ENCODE data around the gene ESAM. TPM values are rescaled to one million over a fixed set of nuclear protein-coding genes. Genes with fewer than 3 reads are reported as not detected.

The ESAM gene
- polyA plus RNA-seq, 2 donors, result 16.8 to 34.1 TPM

DNA sequence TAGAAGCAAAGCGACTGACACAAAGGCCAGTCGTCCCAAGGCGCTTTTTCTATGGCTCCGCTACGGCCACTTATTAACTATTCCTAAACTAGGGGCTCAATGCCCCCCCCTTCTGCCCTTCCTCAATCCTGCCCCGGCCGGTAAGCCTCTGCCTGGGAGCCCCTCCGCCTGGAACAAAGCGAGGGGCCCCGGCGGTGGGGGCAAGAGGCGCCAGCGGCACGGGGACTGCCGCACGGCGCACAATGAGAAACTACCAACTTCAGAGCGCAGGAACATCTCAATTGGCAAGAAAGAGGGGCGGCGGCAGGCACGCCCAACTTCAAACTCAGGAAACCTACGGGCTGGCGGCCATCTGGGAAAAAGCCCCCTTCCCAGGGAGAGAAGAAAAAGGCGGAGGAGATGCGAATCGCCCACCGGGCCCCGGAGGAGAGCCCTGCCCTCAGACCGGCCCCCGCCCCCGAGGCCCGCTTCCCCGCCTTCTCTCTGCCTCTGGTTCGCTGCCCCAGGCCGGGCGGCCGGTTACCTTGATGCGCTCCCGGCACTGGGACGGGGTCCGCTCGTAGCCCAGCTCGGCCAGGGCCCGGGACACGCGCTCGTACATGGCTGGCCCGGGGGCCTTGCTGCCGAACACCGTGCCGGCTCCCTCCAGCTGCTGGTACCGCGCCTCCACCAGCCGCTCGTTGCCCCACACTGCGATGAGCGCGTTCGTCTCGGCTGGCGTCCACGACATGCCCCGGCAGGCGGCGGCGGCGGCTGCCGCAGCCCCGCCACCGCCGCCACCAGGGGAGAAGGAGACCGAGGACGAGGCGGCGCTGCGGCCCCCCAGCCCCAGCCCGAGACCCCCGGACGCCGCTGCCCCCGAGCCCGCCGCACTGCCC lies 37.5 kb upstream of the ESAM start:
- Histone ChIP-seq H3K27ac (ENCODE audit: low read depth in 2 of 2, low read length in 1 of 2) (peak overlapping the region; percentile 98), H3K4me3 (ENCODE audit: low read depth in 1 of 2, low read length in 2 of 2) (peak overlapping the region; percentile 77 to 99), H3K4me1 (ENCODE audit: control insufficient read depth in 2 of 2, insufficient read depth in 2 of 2, low read length in 1 of 2) (no peaks in the 10 kb centered on the region), H3K9me3 (ENCODE audit: control insufficient read depth in 2 of 2, insufficient read depth in 1 of 2, low read depth in 1 of 2, low read length in 1 of 2) (no peaks in the 10 kb centered on the region), H3K36me3 (ENCODE audit: control insufficient read depth in 2 of 2, insufficient read depth in 2 of 2, low read length in 1 of 2) (no peaks in the 10 kb centered on the region), H3K27me3 (ENCODE audit: control insufficient read depth in 1 of 2, insufficient read depth in 2 of 2, low read length in 2 of 2) (no peaks in the 10 kb centered on the region)
- 1% methylated on average over 64 to 83 of the region's 83 CpGs for WGBS, 2 donors

DNA sequence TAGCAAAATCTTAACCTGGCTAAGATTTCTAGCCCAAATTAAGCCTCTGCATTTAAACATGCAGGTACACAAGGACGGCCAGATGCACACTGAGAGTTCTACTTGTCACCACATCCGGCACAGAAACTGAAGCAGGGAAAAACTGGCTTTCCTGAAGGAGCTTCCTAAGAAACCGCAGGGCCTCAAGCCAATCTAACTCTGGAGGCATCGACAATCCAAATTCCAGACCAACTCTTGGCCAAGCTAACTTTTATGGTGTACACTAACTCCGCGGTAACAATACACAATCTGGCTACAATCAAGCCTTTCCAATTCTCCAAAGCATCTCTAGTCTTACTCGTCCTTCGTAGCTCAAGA lies 36.9 kb upstream of the ESAM start:
- peak overlapping the region; percentile 77 to 99 for H3K4me3 ChIP-seq (ENCODE audit: low read depth in 1 of 2, low read length in 2 of 2)
- WGBS, 2 donors, result 1 to 4% methylated on average over 8 of the region's 8 CpGs
- H3K27ac ChIP-seq (ENCODE audit: low read depth in 2 of 2, low read length in 1 of 2), result peak overlapping the region; percentile 98
- no peaks in the 10 kb centered on the region for H3K4me1 ChIP-seq (ENCODE audit: control insufficient read depth in 2 of 2, insufficient read depth in 2 of 2, low read length in 1 of 2)
- no peaks in the 10 kb centered on the region for H3K9me3 ChIP-seq (ENCODE audit: control insufficient read depth in 2 of 2, insufficient read depth in 1 of 2, low read depth in 1 of 2, low read length in 1 of 2)
- H3K27me3 ChIP-seq (ENCODE audit: control insufficient read depth in 1 of 2, insufficient read depth in 2 of 2, low read length in 2 of 2), result no peaks in the 10 kb centered on the region
- H3K36me3 ChIP-seq (ENCODE audit: control insufficient read depth in 2 of 2, insufficient read depth in 2 of 2, low read length in 1 of 2), result no peaks in the 10 kb centered on the region

DNA sequence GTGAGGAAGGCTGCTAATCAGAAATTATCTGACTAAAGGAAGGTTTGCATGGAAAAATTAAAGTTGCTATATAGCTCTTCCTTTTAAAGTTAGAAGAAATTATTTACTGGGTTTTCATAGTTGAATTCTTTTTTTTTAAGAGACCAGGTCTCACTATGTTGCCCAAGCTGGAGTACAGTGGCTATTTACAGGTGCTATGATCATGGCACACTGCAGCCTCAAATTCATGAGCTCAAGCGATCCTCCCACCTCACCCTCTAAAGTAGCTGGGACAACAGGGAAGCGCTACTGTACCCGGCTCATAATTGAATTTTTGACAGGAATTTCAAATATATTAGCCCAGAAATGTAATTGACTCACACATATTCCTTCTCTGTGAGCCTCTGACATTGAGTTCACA lies 34.2 kb upstream of the ESAM start:
- H3K4me1 ChIP-seq (ENCODE audit: control insufficient read depth in 2 of 2, insufficient read depth in 2 of 2, low read length in 1 of 2), result peaks cover 0 to under 1% of the 10 kb centered on the region in 2 donors
- H3K27me3 ChIP-seq (ENCODE audit: control insufficient read depth in 1 of 2, insufficient read depth in 2 of 2, low read length in 2 of 2), result no peaks in the 10 kb centered on the region
- no peak overlapping the region for H3K27ac ChIP-seq (ENCODE audit: low read depth in 2 of 2, low read length in 1 of 2)
- H3K9me3 ChIP-seq (ENCODE audit: control insufficient read depth in 2 of 2, insufficient read depth in 1 of 2, low read depth in 1 of 2, low read length in 1 of 2), result no peaks in the 10 kb centered on the region
- 91 to 95% methylated on average over 3 of the region's 3 CpGs for WGBS, 2 donors
- H3K4me3 ChIP-seq (ENCODE audit: low read depth in 1 of 2, low read length in 2 of 2), result no peak overlapping the region
- H3K36me3 ChIP-seq (ENCODE audit: control insufficient read depth in 2 of 2, insufficient read depth in 2 of 2, low read length in 1 of 2), result no peaks in the 10 kb centered on the region

DNA sequence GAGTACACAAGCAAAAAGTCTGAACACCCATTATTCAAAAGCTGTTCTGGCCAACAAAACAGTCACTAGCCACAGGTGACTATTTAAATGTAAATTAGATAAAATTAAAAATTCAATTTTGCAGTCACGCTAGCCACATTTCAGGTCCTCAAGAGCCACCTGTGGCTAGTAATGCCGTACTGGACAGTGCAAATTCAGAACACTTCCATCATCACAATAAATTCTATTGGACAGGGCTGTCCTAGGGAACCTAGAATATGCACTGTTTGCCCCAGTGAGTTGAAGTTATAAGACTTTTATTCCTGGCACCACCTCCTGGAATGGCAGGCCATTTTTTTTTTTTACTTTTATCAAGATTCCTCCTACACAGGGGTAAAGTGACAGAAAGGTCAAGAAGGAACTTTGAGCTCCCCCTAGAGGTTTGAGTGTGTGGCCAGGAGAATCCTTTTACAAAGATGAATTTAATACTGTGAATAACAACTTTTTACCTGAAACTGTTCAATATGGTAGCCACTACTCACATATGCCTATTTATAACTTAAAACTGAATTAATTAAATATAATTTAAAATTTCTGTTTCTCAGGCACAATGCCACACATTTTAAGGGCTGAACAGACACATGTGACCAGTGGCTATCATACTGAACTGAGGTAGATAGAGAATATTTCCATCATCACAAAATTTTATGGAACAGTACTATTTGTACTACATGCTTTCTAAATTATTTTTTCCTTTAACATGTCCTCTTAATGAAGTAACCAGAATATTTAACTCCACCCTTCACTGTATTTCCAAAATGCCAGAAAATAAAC lies 31.6 kb upstream of the ESAM start:
- WGBS, 2 donors, result 82 to 85% methylated on average over 2 of the region's 2 CpGs
- Histone ChIP-seq H3K36me3 (ENCODE audit: control insufficient read depth in 2 of 2, insufficient read depth in 2 of 2, low read length in 1 of 2) (no peaks in the 10 kb centered on the region), H3K27me3 (ENCODE audit: control insufficient read depth in 1 of 2, insufficient read depth in 2 of 2, low read length in 2 of 2) (no peaks in the 10 kb centered on the region), H3K4me3 (ENCODE audit: low read depth in 1 of 2, low read length in 2 of 2) (no peak overlapping the region), H3K27ac (ENCODE audit: low read depth in 2 of 2, low read length in 1 of 2) (no peak overlapping the region), H3K4me1 (ENCODE audit: control insufficient read depth in 2 of 2, insufficient read depth in 2 of 2, low read length in 1 of 2) (peaks cover 0 to 4% of the 10 kb centered on the region in 2 donors), H3K9me3 (ENCODE audit: control insufficient read depth in 2 of 2, insufficient read depth in 1 of 2, low read depth in 1 of 2, low read length in 1 of 2) (no peaks in the 10 kb centered on the region)

DNA sequence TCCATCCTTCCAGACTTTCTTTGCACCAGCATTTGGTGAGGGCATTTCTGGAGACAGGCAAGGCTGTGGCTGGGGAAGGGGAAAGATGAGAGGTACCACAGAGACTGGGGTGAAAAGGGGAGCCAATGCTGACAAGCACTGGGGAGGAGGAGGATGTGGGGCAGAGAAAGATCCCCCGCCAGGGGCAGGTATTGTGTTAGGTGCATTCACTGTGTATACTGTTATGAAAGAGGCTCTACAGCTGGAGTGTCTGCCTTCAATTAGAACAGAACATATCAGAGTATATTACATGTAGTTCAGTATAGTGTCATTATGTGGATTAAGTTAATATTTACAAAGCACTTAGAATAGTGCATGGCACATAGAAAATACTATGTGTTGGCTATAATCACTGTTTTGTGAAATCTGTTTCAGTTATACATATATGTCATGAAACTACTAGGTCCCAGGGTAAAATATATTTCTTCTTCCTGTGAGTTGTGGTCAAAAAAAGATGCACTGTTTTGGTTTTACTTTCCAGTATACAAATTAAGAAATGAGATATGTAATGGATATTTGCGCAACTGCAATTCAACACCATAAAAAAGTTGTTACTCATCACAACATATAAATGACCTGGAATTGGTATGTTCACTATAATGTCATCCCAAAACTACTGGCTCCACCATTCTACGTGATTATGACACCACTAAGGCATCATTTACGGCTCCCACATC lies 29.7 kb upstream of the ESAM start:
- H3K4me3 ChIP-seq (ENCODE audit: low read depth in 1 of 2, low read length in 2 of 2), result no peak overlapping the region
- WGBS, 2 donors, result 89 to 90% methylated on average over 4 of the region's 4 CpGs
- H3K36me3 ChIP-seq (ENCODE audit: control insufficient read depth in 2 of 2, insufficient read depth in 2 of 2, low read length in 1 of 2), result no peaks in the 10 kb centered on the region
- peaks cover 0 to 4% of the 10 kb centered on the region in 2 donors for H3K4me1 ChIP-seq (ENCODE audit: control insufficient read depth in 2 of 2, insufficient read depth in 2 of 2, low read length in 1 of 2)
- no peaks in the 10 kb centered on the region for H3K9me3 ChIP-seq (ENCODE audit: control insufficient read depth in 2 of 2, insufficient read depth in 1 of 2, low read depth in 1 of 2, low read length in 1 of 2)
- no peak overlapping the region for H3K27ac ChIP-seq (ENCODE audit: low read depth in 2 of 2, low read length in 1 of 2)
- no peaks in the 10 kb centered on the region for H3K27me3 ChIP-seq (ENCODE audit: control insufficient read depth in 1 of 2, insufficient read depth in 2 of 2, low read length in 2 of 2)

GRCh38 chr11:124788521-124788920 lies 26.4 kb upstream of the ESAM start:
- no peak overlapping the region for H3K4me3 ChIP-seq (ENCODE audit: low read depth in 1 of 2, low read length in 2 of 2)
- no peaks in the 10 kb centered on the region for H3K27me3 ChIP-seq (ENCODE audit: control insufficient read depth in 1 of 2, insufficient read depth in 2 of 2, low read length in 2 of 2)
- no peak overlapping the region for H3K27ac ChIP-seq (ENCODE audit: low read depth in 2 of 2, low read length in 1 of 2)
- no peaks in the 10 kb centered on the region for H3K36me3 ChIP-seq (ENCODE audit: control insufficient read depth in 2 of 2, insufficient read depth in 2 of 2, low read length in 1 of 2)
- H3K9me3 ChIP-seq (ENCODE audit: control insufficient read depth in 2 of 2, insufficient read depth in 1 of 2, low read depth in 1 of 2, low read length in 1 of 2), result no peaks in the 10 kb centered on the region
- H3K4me1 ChIP-seq (ENCODE audit: control insufficient read depth in 2 of 2, insufficient read depth in 2 of 2, low read length in 1 of 2), result peaks cover 0 to 4% of the 10 kb centered on the region in 2 donors

DNA sequence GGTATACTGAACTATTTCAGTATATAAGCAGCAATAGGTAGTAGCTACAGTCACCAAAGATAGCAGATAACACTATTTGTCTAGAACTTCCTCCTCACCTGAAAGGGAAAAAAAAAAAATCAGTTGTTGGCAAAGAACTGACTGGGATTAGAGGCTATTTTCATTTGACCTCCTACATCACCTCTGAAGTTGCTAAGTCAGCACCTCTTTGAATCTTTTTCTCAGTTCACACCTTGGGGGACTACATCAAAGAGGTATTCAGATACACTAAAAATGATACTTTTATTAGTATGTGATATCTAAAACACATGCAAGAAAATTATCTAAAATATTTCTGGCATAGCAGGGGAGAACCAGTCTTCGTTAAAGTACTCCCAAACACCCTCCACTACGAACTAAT lies 22.0 kb upstream of the ESAM start:
- H3K27me3 ChIP-seq (ENCODE audit: control insufficient read depth in 1 of 2, insufficient read depth in 2 of 2, low read length in 2 of 2), result no peaks in the 10 kb centered on the region
- WGBS, 2 donors, result 92 to 94% methylated on average over 2 of the region's 2 CpGs
- H3K27ac ChIP-seq (ENCODE audit: low read depth in 2 of 2, low read length in 1 of 2), result no peak overlapping the region

DNA sequence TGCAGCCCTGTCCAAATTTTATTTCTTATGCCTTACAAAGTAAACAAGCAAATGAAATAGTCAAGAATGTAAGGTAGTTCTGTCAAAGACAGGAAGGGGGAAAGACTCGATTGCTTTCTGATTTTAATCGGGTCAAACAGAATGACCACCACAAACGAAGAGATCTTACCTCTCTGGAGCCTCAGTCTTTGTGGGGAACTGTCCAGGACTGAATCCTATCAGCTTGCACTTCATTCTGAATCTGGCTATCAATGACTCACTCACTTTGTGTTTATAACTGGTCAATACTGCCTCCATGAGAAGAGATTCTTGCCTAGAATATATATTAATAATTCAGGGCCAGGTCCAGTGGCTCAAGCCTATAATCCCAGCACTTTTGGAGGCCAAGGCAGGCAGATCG lies 20.9 kb upstream of the ESAM start:
- no peaks in the 10 kb centered on the region for H3K36me3 ChIP-seq (ENCODE audit: control insufficient read depth in 2 of 2, insufficient read depth in 2 of 2, low read length in 1 of 2)
- H3K9me3 ChIP-seq (ENCODE audit: control insufficient read depth in 2 of 2, insufficient read depth in 1 of 2, low read depth in 1 of 2, low read length in 1 of 2), result no peaks in the 10 kb centered on the region
- no peaks in the 10 kb centered on the region for H3K4me1 ChIP-seq (ENCODE audit: control insufficient read depth in 2 of 2, insufficient read depth in 2 of 2, low read length in 1 of 2)
- 92% methylated on average over 4 of the region's 4 CpGs for WGBS, 2 donors
- no peak overlapping the region for H3K27ac ChIP-seq (ENCODE audit: low read depth in 2 of 2, low read length in 1 of 2)
- H3K27me3 ChIP-seq (ENCODE audit: control insufficient read depth in 1 of 2, insufficient read depth in 2 of 2, low read length in 2 of 2), result no peaks in the 10 kb centered on the region
- no peak overlapping the region for H3K4me3 ChIP-seq (ENCODE audit: low read depth in 1 of 2, low read length in 2 of 2)

More for the DNA sequence above, 22.0 kb upstream of the ESAM start:
- no peaks in the 10 kb centered on the region for H3K36me3 ChIP-seq (ENCODE audit: control insufficient read depth in 2 of 2, insufficient read depth in 2 of 2, low read length in 1 of 2)
- no peak overlapping the region for H3K4me3 ChIP-seq (ENCODE audit: low read depth in 1 of 2, low read length in 2 of 2)
- H3K9me3 ChIP-seq (ENCODE audit: control insufficient read depth in 2 of 2, insufficient read depth in 1 of 2, low read depth in 1 of 2, low read length in 1 of 2), result no peaks in the 10 kb centered on the region
- H3K4me1 ChIP-seq (ENCODE audit: control insufficient read depth in 2 of 2, insufficient read depth in 2 of 2, low read length in 1 of 2), result no peaks in the 10 kb centered on the region

GRCh38 chr11:124779568-124779967 lies 17.5 kb upstream of the ESAM start:
- no peaks in the 10 kb centered on the region for H3K9me3 ChIP-seq (ENCODE audit: control insufficient read depth in 2 of 2, insufficient read depth in 1 of 2, low read depth in 1 of 2, low read length in 1 of 2)
- H3K4me3 ChIP-seq (ENCODE audit: low read depth in 1 of 2, low read length in 2 of 2), result no peak overlapping the region
- no peaks in the 10 kb centered on the region for H3K27me3 ChIP-seq (ENCODE audit: control insufficient read depth in 1 of 2, insufficient read depth in 2 of 2, low read length in 2 of 2)
- WGBS, 2 donors, result 31 to 49% methylated on average over 1 of the region's 1 CpG
- H3K4me1 ChIP-seq (ENCODE audit: control insufficient read depth in 2 of 2, insufficient read depth in 2 of 2, low read length in 1 of 2), result no peaks in the 10 kb centered on the region
- no peaks in the 10 kb centered on the region for H3K36me3 ChIP-seq (ENCODE audit: control insufficient read depth in 2 of 2, insufficient read depth in 2 of 2, low read length in 1 of 2)
- H3K27ac ChIP-seq (ENCODE audit: low read depth in 2 of 2, low read length in 1 of 2), result no peak overlapping the region

All from esophagus (tissue), 2 donors.